ENCODE measurements around the gene NIPA2. TPM values are rescaled to one million over a fixed set of nuclear protein-coding genes. Genes with fewer than 3 reads are reported as not detected.

The NIPA2 gene
- total and polyA plus RNA-seq, 2 donors (not counting 1 experiment from before 2014, with no cell fraction given) = 47.7 to 64.7 TPM

DNA sequence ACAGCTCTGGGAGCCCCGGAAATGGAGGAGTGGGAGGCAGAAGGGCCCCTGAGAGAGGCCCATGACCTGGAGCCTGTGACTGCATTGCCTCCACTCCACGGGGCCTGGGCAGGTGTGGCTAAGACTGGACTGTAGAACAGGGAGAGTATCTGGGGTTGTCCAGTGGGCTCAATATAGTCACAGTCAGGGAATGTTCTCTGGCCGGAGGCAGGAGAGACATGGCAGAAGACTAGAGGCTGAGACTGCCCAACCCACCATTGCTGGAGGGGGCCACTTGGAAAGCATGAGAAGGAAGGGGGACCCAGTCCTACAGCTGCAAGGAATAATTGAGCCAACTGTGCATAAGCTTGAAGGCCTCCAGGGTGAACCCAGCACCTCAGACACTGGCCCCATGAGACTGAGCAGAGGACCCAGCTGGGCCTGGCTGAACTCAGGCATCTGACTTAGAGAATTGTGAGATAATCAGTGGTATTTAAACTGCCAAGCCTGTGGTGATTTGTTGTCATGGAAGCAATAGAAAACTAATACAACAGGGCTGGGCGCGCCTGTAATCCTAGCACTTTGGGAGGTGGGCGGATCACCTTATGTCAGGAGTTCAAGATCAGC, 33.1 kb downstream of the NIPA2 start:
- Histone ChIP-seq H2AFZ (ENCODE audit: low read length) (no peak overlapping the region), H3K36me3 (ENCODE audit: control insufficient read depth, insufficient read depth, low read length) (peaks cover 16% of the 10 kb centered on the region), H3K4me1 (ENCODE audit: control insufficient read depth, extremely low read depth, insufficient read depth, low read length) (no peaks in the 10 kb centered on the region), H3K4me2 (ENCODE audit: extremely low read depth, insufficient read depth, low read length) (no peak overlapping the region), H3K9me3 (ENCODE audit: control insufficient read depth, insufficient read depth, low read depth, low read length) (no peaks in the 10 kb centered on the region), H3K27ac (ENCODE audit: insufficient read depth, low read length) (no peak overlapping the region), H3K4me3 (replicated peaks in 1 of 4; ENCODE audit: control extremely low read depth in 1 of 4, insufficient read depth in 1 of 4, low read depth in 3 of 4, low read length in 4 of 4) (no peak overlapping the region), H4K20me1 (ENCODE audit: control insufficient read depth, extremely low read depth, insufficient read depth, low read length) (no peaks in the 10 kb centered on the region), H3K27me3 (ENCODE audit: control insufficient read depth, insufficient read depth, low read length) (no peaks in the 10 kb centered on the region), H3K9ac (ENCODE audit: insufficient read depth, low read length) (no peak overlapping the region), H3K79me2 (ENCODE audit: control insufficient read depth, insufficient read depth, low read length) (no peaks in the 10 kb centered on the region)
- no peak for DNase-seq (ENCODE audit: low read depth in 2 of 2)
- TF ChIP-seq, protein P1, sequence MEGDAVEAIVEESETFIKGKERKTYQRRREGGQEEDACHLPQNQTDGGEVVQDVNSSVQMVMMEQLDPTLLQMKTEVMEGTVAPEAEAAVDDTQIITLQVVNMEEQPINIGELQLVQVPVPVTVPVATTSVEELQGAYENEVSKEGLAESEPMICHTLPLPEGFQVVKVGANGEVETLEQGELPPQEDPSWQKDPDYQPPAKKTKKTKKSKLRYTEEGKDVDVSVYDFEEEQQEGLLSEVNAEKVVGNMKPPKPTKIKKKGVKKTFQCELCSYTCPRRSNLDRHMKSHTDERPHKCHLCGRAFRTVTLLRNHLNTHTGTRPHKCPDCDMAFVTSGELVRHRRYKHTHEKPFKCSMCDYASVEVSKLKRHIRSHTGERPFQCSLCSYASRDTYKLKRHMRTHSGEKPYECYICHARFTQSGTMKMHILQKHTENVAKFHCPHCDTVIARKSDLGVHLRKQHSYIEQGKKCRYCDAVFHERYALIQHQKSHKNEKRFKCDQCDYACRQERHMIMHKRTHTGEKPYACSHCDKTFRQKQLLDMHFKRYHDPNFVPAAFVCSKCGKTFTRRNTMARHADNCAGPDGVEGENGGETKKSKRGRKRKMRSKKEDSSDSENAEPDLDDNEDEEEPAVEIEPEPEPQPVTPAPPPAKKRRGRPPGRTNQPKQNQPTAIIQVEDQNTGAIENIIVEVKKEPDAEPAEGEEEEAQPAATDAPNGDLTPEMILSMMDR (conservative IDR thresholded peaks at IDR 0.05 in 1 of 2, IDR thresholded peaks at IDR 0.05 in 1 of 2; ENCODE audit: low read depth in 1 of 2, low read length in 2 of 2) = no peak
- no peak for TF ChIP-seq EZH2 (IDR thresholded peaks at IDR 0.05; ENCODE audit: low read length, missing control alignments)

DNA sequence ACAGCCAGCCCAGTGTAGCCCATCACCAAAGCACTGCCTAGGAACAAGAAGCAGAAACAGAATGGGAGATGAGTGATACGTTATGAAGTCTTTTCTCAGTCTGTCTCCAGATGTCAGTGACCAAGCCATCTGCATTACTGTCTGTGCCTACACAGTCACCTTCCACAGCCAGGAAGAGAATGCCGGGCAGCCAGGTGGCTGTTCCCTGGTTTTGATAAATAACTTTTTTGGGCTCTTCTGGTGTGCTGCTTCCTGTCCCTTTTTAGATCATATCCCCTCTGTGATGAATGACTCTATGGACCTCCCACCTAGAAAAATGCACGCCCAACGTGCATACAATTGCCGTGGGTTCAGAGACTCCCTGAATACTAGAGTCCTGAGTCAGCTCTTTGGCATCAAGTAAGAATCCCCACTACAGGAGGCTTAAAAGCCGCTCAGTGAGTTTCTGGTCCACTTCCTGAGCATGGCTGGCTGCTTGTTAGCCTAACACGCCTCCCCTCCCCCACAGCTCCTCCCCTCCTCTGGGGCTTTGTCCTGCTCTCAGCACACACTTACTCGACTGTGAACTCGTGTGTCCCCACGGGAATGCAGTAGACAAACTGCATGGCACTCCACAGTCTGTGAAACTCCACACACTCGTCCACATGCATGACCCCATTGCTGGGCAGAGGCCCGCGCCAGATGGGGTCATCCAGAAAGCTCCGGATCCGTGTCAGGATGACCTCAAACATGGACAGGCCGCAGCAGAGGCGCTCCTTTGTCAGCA, 34.7 kb downstream of the NIPA2 start:
- Histone ChIP-seq H3K9me3 (ENCODE audit: control insufficient read depth, insufficient read depth, low read depth, low read length) (no peaks in the 10 kb centered on the region), H3K36me3 (ENCODE audit: control insufficient read depth, insufficient read depth, low read length) (peaks cover 16% of the 10 kb centered on the region), H3K9ac (ENCODE audit: insufficient read depth, low read length) (no peak overlapping the region), H3K4me1 (ENCODE audit: control insufficient read depth, extremely low read depth, insufficient read depth, low read length) (no peaks in the 10 kb centered on the region), H3K27ac (ENCODE audit: insufficient read depth, low read length) (no peak overlapping the region), H3K27me3 (ENCODE audit: control insufficient read depth, insufficient read depth, low read length) (no peaks in the 10 kb centered on the region), H3K4me3 (replicated peaks in 1 of 4; ENCODE audit: control extremely low read depth in 1 of 4, insufficient read depth in 1 of 4, low read depth in 3 of 4, low read length in 4 of 4) (no peak overlapping the region), H3K4me2 (ENCODE audit: extremely low read depth, insufficient read depth, low read length) (no peak overlapping the region), H2AFZ (ENCODE audit: low read length) (no peak overlapping the region), H3K79me2 (ENCODE audit: control insufficient read depth, insufficient read depth, low read length) (no peaks in the 10 kb centered on the region), H4K20me1 (ENCODE audit: control insufficient read depth, extremely low read depth, insufficient read depth, low read length) (no peaks in the 10 kb centered on the region)
- peak; percentile 65 to 97 for DNase-seq (ENCODE audit: low read depth in 2 of 2)
- TF ChIP-seq, protein P1 (conservative IDR thresholded peaks at IDR 0.05 in 1 of 2, IDR thresholded peaks at IDR 0.05 in 1 of 2; ENCODE audit: low read depth in 1 of 2, low read length in 2 of 2) = no peak
- no peak for TF ChIP-seq EZH2 (IDR thresholded peaks at IDR 0.05; ENCODE audit: low read length, missing control alignments)

DNA sequence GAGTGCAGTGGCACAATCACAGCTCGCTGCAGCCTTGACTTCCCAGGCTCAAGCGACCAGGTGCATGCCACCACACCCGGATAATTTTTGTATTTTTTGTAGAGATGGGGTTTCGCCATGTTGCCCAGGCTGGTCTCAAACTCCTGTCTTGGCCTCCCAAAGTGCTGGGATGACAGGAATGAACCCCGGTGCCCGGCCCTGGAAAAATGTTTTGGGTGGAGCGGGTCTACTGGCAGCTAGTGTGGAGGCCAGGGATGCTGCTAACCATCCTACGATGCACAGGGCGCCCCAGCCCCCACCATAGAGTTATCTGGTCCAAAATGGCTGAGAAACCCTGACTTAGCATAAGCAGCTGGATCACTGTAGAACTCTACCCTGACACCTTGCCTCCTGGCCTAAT, 35.4 kb downstream of the NIPA2 start:
- TF ChIP-seq, protein P1 (conservative IDR thresholded peaks at IDR 0.05 in 1 of 2, IDR thresholded peaks at IDR 0.05 in 1 of 2; ENCODE audit: low read depth in 1 of 2, low read length in 2 of 2) = no peak
- no peak for TF ChIP-seq EZH2 (IDR thresholded peaks at IDR 0.05; ENCODE audit: low read length, missing control alignments)
- Histone ChIP-seq H3K4me2 (ENCODE audit: extremely low read depth, insufficient read depth, low read length) (no peak overlapping the region), H3K79me2 (ENCODE audit: control insufficient read depth, insufficient read depth, low read length) (no peaks in the 10 kb centered on the region), H3K9me3 (ENCODE audit: control insufficient read depth, insufficient read depth, low read depth, low read length) (no peaks in the 10 kb centered on the region), H3K27ac (ENCODE audit: insufficient read depth, low read length) (no peak overlapping the region), H4K20me1 (ENCODE audit: control insufficient read depth, extremely low read depth, insufficient read depth, low read length) (no peaks in the 10 kb centered on the region), H3K27me3 (ENCODE audit: control insufficient read depth, insufficient read depth, low read length) (no peaks in the 10 kb centered on the region), H3K36me3 (ENCODE audit: control insufficient read depth, insufficient read depth, low read length) (peaks cover 16% of the 10 kb centered on the region), H3K4me3 (replicated peaks in 1 of 4; ENCODE audit: control extremely low read depth in 1 of 4, insufficient read depth in 1 of 4, low read depth in 3 of 4, low read length in 4 of 4) (no peak overlapping the region), H2AFZ (ENCODE audit: low read length) (no peak overlapping the region), H3K9ac (ENCODE audit: insufficient read depth, low read length) (no peak overlapping the region), H3K4me1 (ENCODE audit: control insufficient read depth, extremely low read depth, insufficient read depth, low read length) (no peaks in the 10 kb centered on the region)
- DNase-seq (ENCODE audit: low read depth in 2 of 2) = no peak
